GM19455 (cell line): ENCODE results near the gene LRRC26.
A peak's percentile ranks its signal among the peaks of the same experiment; 100 is the strongest.

Experiments
- ATAC-seq: cut with Tn5 transposase; IDR thresholded peaks from one replicate; pipeline ENCODE4 v1.9.1; 2021; ENCODE audit not compliant: unreplicated experiment

Gene LRRC26

GRCh38 chr9:137199411-137200121, 29.7 kb upstream of the LRRC26 start:
- ATAC-seq: no peak

GRCh38 chr9:137198902-137199283, 29.0 kb upstream of the LRRC26 start:
- ATAC-seq: no peak

- no peak for ATAC-seq
Observed at GRCh38 chr9:137198051-137198901, 28.4 kb upstream of the LRRC26 start.

- no peak for ATAC-seq
Observed at GRCh38 chr9:137195525-137196220, 25.8 kb upstream of the LRRC26 start.

- no peak for ATAC-seq
Observed at GRCh38 chr9:137194909-137195308, 25.1 kb upstream of the LRRC26 start.

GRCh38 chr9:137194388-137194787, 24.5 kb upstream of the LRRC26 start:
- ATAC-seq: no peak

GRCh38 chr9:137193771-137194170, 23.9 kb upstream of the LRRC26 start:
- no peak for ATAC-seq

GRCh38 chr9:137192859-137193258, 23.0 kb upstream of the LRRC26 start:
- no peak for ATAC-seq

GRCh38 chr9:137192448-137192780, 22.6 kb upstream of the LRRC26 start:
- ATAC-seq: no peak

GRCh38 chr9:137191691-137192447, 22.0 kb upstream of the LRRC26 start:
- ATAC-seq: no peak

- no peak for ATAC-seq
Observed at GRCh38 chr9:137191245-137191644, 21.4 kb upstream of the LRRC26 start.

GRCh38 chr9:137190315-137190856, 20.5 kb upstream of the LRRC26 start:
- ATAC-seq: no peak

GRCh38 chr9:137189297-137190295, 19.7 kb upstream of the LRRC26 start:
- no peak for ATAC-seq

- ATAC-seq: peak; percentile 74
Observed at GRCh38 chr9:137188490-137189296, 18.8 kb upstream of the LRRC26 start, which contains the start of the genes ANAPC2 and SSNA1. Gene ANAPC2, minus strand, starts transcription at chr9:137188560. Its CDS starts 28 bp downstream, at chr9:137188532. Gene SSNA1, plus strand, starts transcription at chr9:137188676. Its CDS starts 51 bp downstream, at chr9:137188727.

- peak; percentile 4 for ATAC-seq
Observed at GRCh38 chr9:137188086-137188489, 18.2 kb upstream of the LRRC26 start.

- ATAC-seq: no peak
Observed at GRCh38 chr9:137187386-137187785, 17.5 kb upstream of the LRRC26 start.

GRCh38 chr9:137186385-137186784, 16.5 kb upstream of the LRRC26 start:
- no peak for ATAC-seq

- ATAC-seq: no peak
Observed at GRCh38 chr9:137185921-137186320, 16.1 kb upstream of the LRRC26 start.
